GM21619 (cell line): ENCODE measurements around the gene VAMP1.
"Not testable (repeated sequence)": the region's sequence is repeated elsewhere in the genome, so short reads cannot be mapped to it uniquely, and the experiment has no call there.

Experiments used
- ATAC-seq: cut with Tn5 transposase; IDR thresholded peaks from one replicate; pipeline ENCODE4 v1.9.1; 2021; ENCODE audit not compliant: unreplicated experiment

VAMP1 gene

GRCh38 chr12:6469609-6470374 lies 685 bp downstream of the VAMP1 start:
- ATAC-seq = no peak

- ATAC-seq = no peak
Measured at GRCh38 chr12:6469092-6469491, 1.4 kb downstream of the VAMP1 start.

GRCh38 chr12:6468283-6468575 lies 2.2 kb downstream of the VAMP1 start:
- ATAC-seq = no peak

GRCh38 chr12:6467571-6468282 lies 2.8 kb downstream of the VAMP1 start:
- ATAC-seq = not testable (repeated sequence)

- ATAC-seq = not testable (repeated sequence)
Measured at GRCh38 chr12:6466751-6467150, 3.7 kb downstream of the VAMP1 start.

- ATAC-seq = no peak
Measured at GRCh38 chr12:6466184-6466573, 4.3 kb downstream of the VAMP1 start.

GRCh38 chr12:6465467-6466183 lies 4.9 kb downstream of the VAMP1 start:
- ATAC-seq = no peak

- no peak for ATAC-seq
Measured at GRCh38 chr12:6464531-6464930, 5.9 kb downstream of the VAMP1 start.

GRCh38 chr12:6463858-6464257 lies 6.6 kb downstream of the VAMP1 start:
- ATAC-seq = no peak

GRCh38 chr12:6463216-6463615 lies 7.3 kb downstream of the VAMP1 start:
- no peak for ATAC-seq

- ATAC-seq = no peak
Measured at GRCh38 chr12:6462234-6462995, 8.1 kb downstream of the VAMP1 start.

- ATAC-seq = peak; percentile 80
Measured at GRCh38 chr12:6461401-6462233, 8.9 kb downstream of the VAMP1 start.

GRCh38 chr12:6460751-6461371 lies 9.6 kb downstream of the VAMP1 start:
- ATAC-seq = no peak

GRCh38 chr12:6459004-6459337 lies 11.5 kb downstream of the VAMP1 start:
- no peak for ATAC-seq

- ATAC-seq = no peak
Measured at GRCh38 chr12:6458281-6459003, 12.0 kb downstream of the VAMP1 start.

GRCh38 chr12:6457220-6457945 lies 13.1 kb downstream of the VAMP1 start:
- ATAC-seq = no peak

- ATAC-seq = no peak
Measured at GRCh38 chr12:6452944-6453630, 17.4 kb downstream of the VAMP1 start.

GRCh38 chr12:6452245-6452943 lies 18.1 kb downstream of the VAMP1 start:
- peak; percentile 8 for ATAC-seq
